Activated CD8-positive, alpha-beta T cell treated with anti-CD3 and anti-CD28 coated beads for 36 hours (primary cell): ENCODE results near the gene PPFIBP1. TPM values are rescaled to one million over a fixed set of nuclear protein-coding genes. Genes with fewer than 3 reads are reported as not detected.

Source experiments
- ATAC-seq: fragments of 200-7000 bp; cut with Tn5 transposase; one replicate; pipeline ENCODE4 v1.10.0; 2021; ENCODE audit warnings: mild to moderate bottlenecking, moderate library complexity
- CTCF ChIA-PET: fragments of 350-600 bp; sonication (Branson Sonifier 250); formaldehyde crosslinking; loops from one replicate; lab custom pipeline; 2021; ENCODE audit warnings: antibody characterized with exemption; lab: Charles Lee
- POLR2A ChIA-PET: fragments of 350-600 bp; sonication (Branson Sonifier 250); formaldehyde crosslinking; loops from one replicate; lab custom pipeline; 2021; ENCODE audit warnings: antibody characterized with exemption; lab: Charles Lee
- DNase-seq: peaks from one replicate; pipeline ENCODE4 v3.0.0-alpha.2; 2020
- H3K27ac Mint-ChIP-seq: one replicate; pipeline ENCODE4 v1.8.0; 2021; ENCODE audit warnings: mild to moderate bottlenecking, mixed read lengths
- H3K27me3 Mint-ChIP-seq: one replicate; pipeline ENCODE4 v1.8.0; 2021; ENCODE audit warnings: mixed read lengths
- H3K36me3 Mint-ChIP-seq: one replicate; pipeline ENCODE4 v1.8.0; 2021; ENCODE audit warnings: low read depth, mixed read lengths
- H3K4me1 Mint-ChIP-seq: one replicate; pipeline ENCODE4 v1.8.0; 2021; ENCODE audit warnings: low read depth, mixed read lengths
- H3K4me3 Mint-ChIP-seq: one replicate; pipeline ENCODE4 v1.8.0; 2021; ENCODE audit warnings: mild to moderate bottlenecking, moderate library complexity, mixed read lengths
- H3K9me3 Mint-ChIP-seq: one replicate; pipeline ENCODE4 v1.8.0; 2021; ENCODE audit warnings: mixed read lengths
- CTCF ChIP-seq: fragments of 200-600 bp; IDR thresholded peaks from one replicate; pipeline ENCODE4 v1.8.0; 2022; ENCODE audit warnings: antibody characterized with exemption, mild to moderate bottlenecking
- intact Hi-C: fragments of 100-400 bp; cut with micrococcal nuclease; formaldehyde crosslinking; loops from one replicate; pipeline ENCODE4 v1.10.0; 2022
- total RNA-seq, 2 experiments: library from RNA; stranded (reverse); gene quantifications; one replicate each; pipeline ENCODE4 v1.2.3, GENCODE V29; 2021

PPFIBP1 gene
- total RNA-seq, 2 experiments from 2014 or later: 6.6 to 8.8 TPM

- ChIA-PET CTCF (no interaction called here), POLR2A (interaction anchor here (1.0 kb wide), 1 partner anchor 446 kb away, joined by 3 read pairs; no protein-coding TSS in a partner anchor)
- Mint-ChIP-seq H3K27me3 (no peaks in the 10 kb centered on the region), H3K27ac (no peak within 1 kb of the TSS), H3K4me1 (no peaks in the 10 kb centered on the region), H3K36me3 (no peaks in the 10 kb centered on the region), H3K4me3 (no peak within 1 kb of the TSS), H3K9me3 (no peaks in the 10 kb centered on the region)
- TF ChIP-seq CTCF: no peak
- intact Hi-C loops: no loop called here
- ATAC-seq (no peak), DNase-seq (no peak)
These were observed 172.3 kb downstream of the PPFIBP1 start, which contains the start of gene REP15 for GRCh38 chr12:27696293-27696652. REP15 (plus strand) TSS chr12:27696447; CDS start chr12:27696563, 116 bp downstream.

DNA sequence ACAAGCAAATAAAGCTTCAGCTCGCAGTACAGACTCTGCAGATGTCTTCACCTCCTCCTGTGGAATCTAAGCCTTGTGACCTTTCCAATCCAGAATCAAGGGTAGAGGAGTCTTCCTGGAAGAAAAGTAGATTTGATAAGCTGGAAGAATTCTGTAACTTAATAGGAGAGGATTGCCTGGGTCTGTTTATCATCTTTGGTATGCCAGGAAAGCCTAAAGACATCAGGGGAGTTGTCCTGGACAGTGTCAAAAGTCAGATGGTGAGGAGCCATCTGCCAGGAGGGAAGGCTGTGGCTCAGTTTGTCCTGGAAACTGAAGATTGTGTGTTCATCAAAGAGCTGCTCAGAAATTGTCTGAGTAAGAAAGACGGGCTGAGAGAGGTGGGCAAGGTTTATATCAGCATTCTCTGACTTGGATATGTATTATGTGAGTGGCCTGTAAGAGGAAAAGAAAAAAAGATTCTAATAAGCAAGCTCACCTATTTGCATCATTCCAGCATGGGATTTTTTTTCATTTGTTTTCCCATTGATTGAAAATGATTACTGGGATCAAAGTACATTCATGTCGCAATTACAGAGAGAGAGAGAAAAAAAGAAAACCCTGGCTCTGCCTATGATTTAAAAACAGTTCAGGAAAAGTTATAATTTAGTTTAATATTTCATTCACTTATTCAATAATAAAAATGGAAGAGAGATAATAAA is 173.0 kb downstream of the PPFIBP1 start:
- CTCF ChIA-PET: no interaction called here
- Mint-ChIP-seq H3K36me3 (no peaks in the 10 kb centered on the region), H3K27me3 (no peaks in the 10 kb centered on the region), H3K9me3 (no peaks in the 10 kb centered on the region), H3K4me1 (no peaks in the 10 kb centered on the region), H3K27ac (no peak overlapping the region), H3K4me3 (no peak overlapping the region)
- POLR2A ChIA-PET: interaction anchor here (1.0 kb wide), 1 partner anchor 447 kb away, joined by 3 read pairs; no protein-coding TSS in a partner anchor
- ATAC-seq: no peak
- DNase-seq: no peak
- intact Hi-C loops: no loop called here
- no peak for TF ChIP-seq CTCF

DNA sequence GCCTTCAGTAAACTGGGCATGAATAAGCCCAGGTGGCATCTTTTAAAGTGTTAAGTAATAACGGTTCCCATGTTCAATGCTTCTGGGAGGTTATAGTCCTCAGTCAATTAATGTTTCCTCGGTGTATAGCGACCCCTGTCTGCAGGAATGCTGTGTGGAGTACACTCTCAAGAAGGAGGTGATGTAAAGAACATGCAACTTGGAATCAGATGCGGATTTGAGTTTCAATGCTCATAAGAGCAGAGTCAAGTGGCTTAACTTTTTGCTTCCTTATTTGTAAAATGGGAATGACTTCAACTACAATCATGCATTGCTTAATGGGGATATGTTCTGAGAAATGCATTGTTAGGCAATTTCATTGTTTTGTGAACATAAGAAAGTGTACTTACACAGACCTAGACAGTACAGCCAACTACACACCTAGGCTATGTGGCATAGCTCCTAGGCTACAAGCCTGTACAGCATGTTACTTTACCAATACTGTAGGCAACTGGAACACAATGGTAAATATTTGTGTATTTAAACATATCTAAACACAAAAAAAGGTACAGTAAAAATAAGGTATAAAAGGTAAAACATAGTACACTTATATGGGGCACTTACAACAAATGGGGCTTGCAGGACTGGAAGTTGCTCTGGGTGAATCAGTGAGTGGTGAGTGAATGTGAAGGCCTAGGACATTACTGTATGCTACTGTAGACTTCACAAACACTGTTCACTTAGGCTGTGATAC is 179.9 kb downstream of the PPFIBP1 start:
- CTCF ChIA-PET: interaction anchor here (0.6 to 2.1 kb wide), 15 partner anchors 14 to 688 kb away, joined by 3 to 7 read pairs (median 4); no protein-coding TSS in a partner anchor
- Mint-ChIP-seq H3K4me3 (no peak overlapping the region), H3K27me3 (peaks cover 8% of the 10 kb centered on the region), H3K9me3 (no peaks in the 10 kb centered on the region), H3K4me1 (no peaks in the 10 kb centered on the region), H3K36me3 (no peaks in the 10 kb centered on the region), H3K27ac (no peak overlapping the region)
- intact Hi-C loops: no loop called here
- peak; percentile 96 for ATAC-seq
- POLR2A ChIA-PET: no interaction called here
- TF ChIP-seq CTCF: peak; percentile 88
- DNase-seq: peak; percentile 89

DNA sequence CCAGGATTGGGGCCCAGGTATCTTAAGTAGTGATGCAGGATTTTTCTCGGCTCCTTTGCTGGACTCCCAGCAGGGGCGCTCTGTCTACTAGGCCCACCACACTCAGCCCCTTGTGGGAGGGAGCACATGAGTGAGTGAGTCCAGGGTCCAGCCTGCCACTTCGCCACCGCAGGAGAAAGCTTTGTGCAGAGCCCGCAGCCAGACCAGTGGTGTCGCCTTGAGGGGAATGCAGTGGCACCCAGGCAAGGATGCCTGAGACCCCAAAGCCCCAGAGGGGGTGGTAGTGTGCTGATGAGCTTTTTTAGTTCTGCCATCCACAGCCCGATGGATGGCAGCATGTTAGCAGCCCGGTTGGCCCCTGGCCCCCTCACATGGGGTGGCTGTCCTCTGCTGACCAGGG is 181.3 kb downstream of the PPFIBP1 start:
- no peak overlapping the region for H3K4me3 Mint-ChIP-seq
- no peaks in the 10 kb centered on the region for H3K4me1 Mint-ChIP-seq
- H3K9me3 Mint-ChIP-seq: no peaks in the 10 kb centered on the region
- TF ChIP-seq CTCF: no peak
- H3K36me3 Mint-ChIP-seq: no peaks in the 10 kb centered on the region
- ChIA-PET CTCF (interaction anchor here (1.1 to 1.7 kb wide), 7 partner anchors 30 to 690 kb away, joined by 3 to 5 read pairs (median 4); no protein-coding TSS in a partner anchor), POLR2A (no interaction called here)
- peaks cover 8% of the 10 kb centered on the region for H3K27me3 Mint-ChIP-seq
- DNase-seq (no peak), ATAC-seq (no peak)
- H3K27ac Mint-ChIP-seq: no peak overlapping the region
- intact Hi-C loops: no loop called here

- no peak for TF ChIP-seq CTCF
- Mint-ChIP-seq H3K4me1 (peaks cover 5% of the 10 kb centered on the region), H3K9me3 (no peaks in the 10 kb centered on the region), H3K27ac (no peak overlapping the region), H3K36me3 (peaks cover 9% of the 10 kb centered on the region), H3K4me3 (no peak overlapping the region), H3K27me3 (peaks cover 8% of the 10 kb centered on the region)
- ChIA-PET CTCF (interaction anchor here (1.0 to 1.7 kb wide), 2 partner anchors 114 to 183 kb away, joined by 3 to 5 read pairs; partner anchors contain the start of gene PPFIBP1), POLR2A (no interaction called here)
- no peak for ATAC-seq
- intact Hi-C loops: no loop called here
- DNase-seq: no peak
These were observed 183.2 kb downstream of the PPFIBP1 start for GRCh38 chr12:27707216-27707615.
